Measurements from ENCODE around the gene SLC8A1.
A peak's percentile ranks its signal among the peaks of the same experiment; 100 is the strongest.

Gene SLC8A1

DNA sequence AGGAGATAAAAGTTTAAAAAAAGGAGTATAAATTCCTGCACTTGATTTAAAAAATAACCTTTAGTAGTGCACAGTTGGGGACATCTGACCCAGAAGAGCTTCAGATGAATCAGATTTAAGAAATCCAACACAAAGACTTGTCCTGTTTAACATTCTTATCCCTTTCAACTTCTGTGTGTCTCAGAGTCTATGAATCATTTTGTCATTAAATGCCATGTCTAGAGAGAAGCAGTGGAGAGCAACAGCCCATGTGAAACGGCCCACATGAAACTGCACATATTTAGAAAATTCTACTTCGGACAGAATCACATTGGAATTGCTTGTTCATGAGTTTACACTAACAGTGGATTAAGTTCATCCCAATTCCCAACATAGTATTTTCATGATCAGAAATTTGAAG lies 278.6 kb downstream of the SLC8A1 start:
- no peak for FAIRE-seq
- no peak for DNase-seq (ENCODE audit: insufficient read length, low spot score)

DNA sequence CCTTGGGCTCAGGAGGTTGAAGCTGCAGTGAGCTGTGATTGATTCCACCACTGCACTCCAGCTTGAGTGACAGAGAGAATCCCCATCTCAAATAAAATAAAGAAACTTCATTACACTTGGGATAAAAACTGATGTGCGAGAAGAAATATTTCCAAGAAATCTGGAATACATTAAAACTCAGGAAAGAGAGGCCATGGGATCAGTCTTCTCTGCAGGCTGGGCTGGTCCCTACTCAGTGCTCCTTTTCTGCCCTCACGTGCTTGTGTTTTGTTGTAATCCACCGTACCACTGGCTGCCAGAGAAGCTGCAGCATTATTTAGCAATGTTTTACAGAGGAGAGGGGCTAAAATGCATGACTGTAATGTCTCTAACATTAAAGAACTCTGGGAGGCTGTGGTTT lies 282.0 kb downstream of the SLC8A1 start:
- FAIRE-seq (peak; percentile 66), DNase-seq (ENCODE audit: insufficient read length, low spot score) (no peak)

DNA sequence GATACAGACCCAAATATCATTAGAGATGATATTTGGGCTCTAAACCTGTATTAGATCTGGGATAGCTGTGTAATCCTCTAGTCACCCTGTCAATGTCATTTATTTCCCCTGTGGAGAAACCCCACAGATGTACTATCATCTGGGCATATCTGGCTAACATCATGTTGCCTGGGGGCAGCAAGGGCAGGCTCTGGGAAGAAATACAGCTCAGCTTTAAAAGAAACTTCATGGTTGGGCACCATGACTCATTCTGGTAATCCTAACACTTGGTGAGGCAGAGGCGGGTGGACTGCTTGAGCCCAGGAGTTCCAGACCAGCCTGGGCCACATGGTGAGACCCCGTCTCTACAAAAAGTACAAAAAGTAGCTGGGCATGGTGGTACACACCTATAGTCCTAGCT lies 282.5 kb downstream of the SLC8A1 start:
- DNase-seq (ENCODE audit: insufficient read length, low spot score) (peak; percentile 5), FAIRE-seq (no peak)

DNA sequence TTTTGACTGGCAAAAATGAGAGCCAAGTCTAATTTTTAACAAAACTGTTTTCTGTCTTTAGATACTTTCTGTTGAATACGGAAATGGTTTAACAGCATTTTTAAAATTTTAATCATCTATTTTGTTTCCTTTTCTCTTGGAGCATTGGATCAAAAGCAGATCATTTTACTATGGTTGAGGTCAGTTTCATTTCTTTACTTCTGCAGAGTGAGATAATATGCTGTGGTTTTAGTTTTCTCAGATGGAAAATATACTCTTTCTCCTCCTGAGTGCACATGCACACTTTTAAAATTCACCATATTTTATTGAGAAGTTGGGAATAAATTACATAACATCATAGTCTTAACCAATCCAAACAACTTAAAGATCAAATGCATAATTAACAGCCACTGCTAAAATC lies 283.3 kb downstream of the SLC8A1 start:
- DNase-seq (ENCODE audit: insufficient read length, low spot score) (no peak), FAIRE-seq (no peak)

DNA sequence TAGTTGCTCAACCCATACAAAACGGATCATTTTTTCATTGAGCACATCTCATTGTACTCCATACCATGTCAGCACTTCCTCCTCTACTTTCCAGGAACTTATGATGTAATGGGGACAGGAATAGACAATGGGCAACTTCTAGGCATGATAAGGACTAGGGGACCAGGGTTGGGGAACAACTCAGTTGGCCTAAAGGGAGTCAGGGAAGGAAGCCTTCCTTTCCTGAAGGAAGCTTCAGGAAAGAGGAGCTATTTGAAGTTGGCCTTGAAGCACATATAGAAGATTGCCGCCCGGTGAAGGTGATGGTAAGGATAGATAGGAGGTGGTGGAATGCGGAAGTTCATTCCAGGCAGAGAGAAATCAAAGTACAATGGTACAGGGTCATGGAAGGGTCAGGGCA lies 283.9 kb downstream of the SLC8A1 start:
- no peak for DNase-seq (ENCODE audit: insufficient read length, low spot score)
- no peak for FAIRE-seq

DNA sequence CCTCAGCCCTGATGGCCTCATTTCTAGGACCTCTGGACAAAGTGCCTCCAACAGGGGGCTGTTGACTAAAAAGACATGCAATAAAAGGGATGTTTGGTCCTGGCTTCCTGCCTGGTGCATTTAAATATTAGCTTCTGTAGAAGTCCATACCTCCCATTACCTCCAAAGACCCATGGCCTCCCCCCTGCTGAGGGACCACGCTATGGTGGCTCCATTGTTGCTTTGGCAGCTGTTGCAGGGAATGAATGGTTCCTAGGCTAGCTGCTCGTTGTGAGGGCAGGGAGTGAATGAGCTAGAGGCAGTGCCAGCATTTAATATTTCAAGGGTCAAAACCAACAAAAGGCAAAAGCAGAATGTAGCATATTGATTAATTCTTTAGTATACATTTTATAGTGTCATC lies 285.9 kb downstream of the SLC8A1 start:
- no peak for DNase-seq (ENCODE audit: insufficient read length, low spot score)
- no peak for FAIRE-seq

DNA sequence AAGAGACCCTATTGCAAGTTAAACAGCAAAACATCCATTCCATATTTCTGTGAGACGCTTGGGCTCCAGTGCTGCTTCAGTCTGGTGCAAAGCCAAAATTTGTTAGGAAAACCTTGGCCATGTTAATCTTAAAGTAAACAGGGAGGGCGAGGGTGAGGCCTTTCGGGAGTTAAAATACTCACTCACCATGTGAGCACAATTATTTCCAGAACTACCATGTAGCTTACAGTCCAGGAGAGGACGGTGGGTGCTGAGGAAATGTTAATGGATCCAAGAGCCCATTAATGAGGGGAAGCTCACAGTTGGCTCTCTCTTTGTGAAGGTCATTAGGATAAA lies 286.4 kb downstream of the SLC8A1 start:
- no peak for FAIRE-seq

DNA sequence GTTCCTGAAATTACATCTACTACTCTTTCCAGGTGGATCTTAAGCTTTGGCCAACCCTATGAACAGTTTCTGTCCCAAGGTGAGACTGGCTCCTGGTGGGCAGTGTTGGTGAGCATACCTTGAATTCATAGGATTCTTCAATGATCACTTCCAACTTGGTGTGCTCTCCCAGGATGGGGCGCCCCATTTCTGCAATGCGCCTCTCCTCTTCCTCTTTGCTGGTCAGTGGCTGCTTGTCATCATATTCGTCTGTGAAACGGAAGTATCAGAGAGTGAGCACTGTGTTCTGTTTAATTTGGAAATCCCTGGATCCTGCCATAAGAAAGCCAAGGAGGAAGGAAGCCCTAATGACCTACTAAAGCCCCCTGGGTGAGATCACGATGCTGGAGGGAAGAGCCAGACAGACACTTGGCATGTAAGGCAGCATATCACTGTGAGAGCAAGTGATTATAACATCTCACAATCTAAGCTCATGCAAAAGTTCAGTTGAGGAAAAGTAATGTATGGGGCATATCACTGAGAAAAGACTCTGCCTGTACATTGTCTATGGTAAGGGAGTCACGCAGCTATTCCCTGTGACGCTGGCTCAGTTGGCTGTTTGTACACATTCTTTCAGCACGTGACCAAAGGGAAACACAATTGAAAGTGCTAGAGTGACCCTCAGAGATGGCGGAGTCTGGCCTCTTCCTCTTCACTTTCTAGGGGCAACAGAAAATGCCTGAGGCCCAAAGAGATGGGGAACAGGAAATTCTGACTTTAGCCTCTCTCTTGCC lies 287.0 kb downstream of the SLC8A1 start:
- DNase-seq (ENCODE audit: insufficient read length, low spot score) (no peak), FAIRE-seq (no peak)

More for the DNA sequence above, 286.4 kb downstream of the SLC8A1 start:
- no peak for DNase-seq (ENCODE audit: insufficient read length, low spot score)

DNA sequence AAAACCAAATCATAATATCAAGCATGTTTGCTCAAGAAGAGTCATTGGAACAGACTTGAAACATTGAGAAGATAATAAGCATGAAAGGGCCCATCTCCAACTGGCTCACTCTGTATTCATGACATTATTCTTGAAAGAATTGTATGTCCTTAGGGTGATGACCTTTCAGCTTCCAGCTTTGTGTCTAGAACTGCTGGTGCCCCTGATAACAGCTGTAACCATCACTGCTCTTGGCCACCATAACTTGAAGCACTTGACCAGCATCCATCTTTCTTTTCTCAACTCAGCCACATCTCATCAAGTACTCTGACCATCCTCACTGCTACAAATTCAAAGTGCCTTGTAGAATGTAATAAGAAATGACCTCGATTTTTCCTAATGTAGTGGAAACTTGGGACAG lies 289.9 kb downstream of the SLC8A1 start:
- FAIRE-seq (no peak), DNase-seq (ENCODE audit: insufficient read length, low spot score) (no peak)

DNA sequence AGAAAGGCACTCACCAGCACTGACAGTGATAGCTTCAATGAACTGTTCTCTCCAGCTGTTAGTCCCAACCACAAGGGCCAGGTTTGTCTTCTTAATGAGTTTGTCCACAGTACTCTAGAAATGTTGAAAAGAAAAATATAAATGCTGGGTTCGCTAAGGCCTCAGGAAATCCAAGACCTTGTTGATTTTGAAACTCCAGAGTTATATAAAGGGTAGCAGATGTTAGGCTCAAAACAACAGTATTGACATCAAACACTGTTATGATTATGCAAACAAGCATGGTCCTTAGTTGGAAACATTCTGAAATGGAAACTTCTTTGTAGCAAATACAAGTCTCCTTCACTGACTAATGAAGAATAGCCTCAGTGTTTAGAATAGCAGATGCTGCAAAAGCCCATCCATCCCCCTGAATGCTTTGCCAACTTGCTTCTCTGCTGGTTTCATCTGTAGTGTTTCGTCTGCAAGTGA lies 291.1 kb downstream of the SLC8A1 start:
- DNase-seq (ENCODE audit: insufficient read length, low spot score) (no peak), FAIRE-seq (no peak)

DNA sequence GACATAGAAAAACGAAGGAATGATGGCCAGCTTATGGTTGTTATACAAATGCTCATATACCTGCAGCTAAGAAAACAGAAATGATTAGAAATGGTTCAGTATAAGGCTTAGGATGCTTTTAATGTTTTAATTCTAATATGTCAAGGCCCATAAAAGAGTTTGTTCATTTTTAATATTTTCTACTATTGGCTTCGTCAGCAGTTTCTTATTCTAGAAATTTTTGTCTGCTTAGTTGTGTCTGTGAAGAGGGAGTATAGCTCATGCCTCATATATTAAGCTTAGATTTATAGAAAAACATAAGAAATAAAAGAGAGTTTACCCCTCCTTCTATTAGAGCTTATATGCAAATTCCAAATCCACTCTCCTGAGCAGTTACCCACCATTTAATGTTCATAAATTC lies 292.6 kb downstream of the SLC8A1 start:
- DNase-seq (ENCODE audit: insufficient read length, low spot score) (no peak), FAIRE-seq (no peak)

DNA sequence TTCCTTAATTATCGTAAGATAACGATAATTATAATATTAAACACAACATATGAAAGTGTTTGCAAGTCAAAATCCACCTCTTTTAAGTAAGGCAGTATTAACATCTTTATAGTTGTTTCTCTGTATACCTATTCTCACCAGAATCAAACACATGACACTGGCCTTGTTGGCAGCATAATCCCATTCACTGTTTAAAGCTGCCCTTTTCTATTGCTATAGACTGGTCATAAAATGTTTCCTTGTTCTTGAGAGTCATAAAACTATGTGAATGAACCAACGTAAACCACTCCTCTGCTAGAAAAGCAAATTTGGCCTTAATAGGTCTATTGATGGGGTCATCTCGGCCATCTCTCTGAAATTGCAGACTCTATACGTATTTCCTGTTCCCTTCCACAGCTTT lies 293.1 kb downstream of the SLC8A1 start:
- no peak for FAIRE-seq

DNA sequence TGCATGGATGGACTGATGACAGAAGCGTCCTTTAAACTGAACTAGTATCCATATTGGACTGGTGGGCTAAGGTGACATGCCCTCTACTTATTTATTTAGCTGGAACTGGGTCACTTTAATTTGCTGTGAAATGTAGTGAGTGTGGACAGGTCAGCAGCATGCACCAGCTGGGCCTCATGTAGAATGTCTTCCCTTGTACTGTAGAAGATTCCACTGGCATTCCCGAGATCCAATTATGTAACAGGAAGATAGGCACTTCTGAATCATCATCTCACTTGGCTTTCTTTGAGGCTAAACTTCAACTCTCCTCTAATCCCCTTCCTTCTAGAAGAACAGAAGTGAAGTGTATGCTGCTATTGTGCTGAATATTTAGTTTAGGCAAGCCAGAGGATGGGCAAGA lies 296.2 kb downstream of the SLC8A1 start:
- DNase-seq (ENCODE audit: insufficient read length, low spot score), result no peak
- FAIRE-seq, result no peak

More for the DNA sequence above, 293.1 kb downstream of the SLC8A1 start:
- no peak for DNase-seq (ENCODE audit: insufficient read length, low spot score)

DNA sequence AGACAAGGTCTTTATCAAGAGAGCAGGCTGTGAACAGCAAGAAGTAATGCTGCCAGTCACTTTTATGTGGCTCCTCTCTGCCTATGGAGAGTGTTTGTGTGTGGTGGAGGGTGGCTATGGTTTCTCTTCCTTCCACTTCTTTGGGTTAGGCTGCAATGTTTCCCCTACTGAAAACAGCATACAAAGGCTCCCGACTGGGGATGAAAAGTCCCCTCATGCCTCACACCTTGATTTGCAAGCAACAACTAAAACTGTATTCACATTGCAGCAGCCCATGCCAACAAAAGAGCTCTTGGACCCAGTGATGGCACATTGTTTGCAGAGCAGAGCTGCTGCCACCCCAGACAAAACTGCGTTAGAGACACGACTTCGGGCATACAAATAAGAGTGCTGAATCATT lies 301.6 kb downstream of the SLC8A1 start:
- no peak for DNase-seq (ENCODE audit: insufficient read length, low spot score)

DNA sequence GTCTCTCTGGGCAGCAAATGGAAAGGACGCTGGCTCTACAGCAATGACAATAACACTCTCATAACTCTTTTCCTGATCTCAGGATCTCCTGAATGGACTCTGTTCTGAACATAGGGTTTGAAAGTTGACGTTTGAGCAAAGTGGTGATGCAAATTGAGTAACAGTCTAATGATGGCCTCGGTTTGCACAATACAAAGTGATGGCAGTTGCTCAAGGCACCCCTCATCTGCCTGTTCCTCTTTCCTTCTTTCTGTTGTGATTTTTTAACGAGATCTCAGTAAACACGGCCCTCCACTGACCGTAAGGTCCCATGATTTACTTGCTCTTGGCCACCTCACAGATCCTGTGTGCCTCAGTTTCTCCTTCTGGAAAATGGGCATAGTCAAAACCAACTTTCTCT lies 303.6 kb downstream of the SLC8A1 start:
- DNase-seq (ENCODE audit: insufficient read length, low spot score) (no peak), FAIRE-seq (no peak)

More for the DNA sequence above, 301.6 kb downstream of the SLC8A1 start:
- FAIRE-seq, result no peak

DNA sequence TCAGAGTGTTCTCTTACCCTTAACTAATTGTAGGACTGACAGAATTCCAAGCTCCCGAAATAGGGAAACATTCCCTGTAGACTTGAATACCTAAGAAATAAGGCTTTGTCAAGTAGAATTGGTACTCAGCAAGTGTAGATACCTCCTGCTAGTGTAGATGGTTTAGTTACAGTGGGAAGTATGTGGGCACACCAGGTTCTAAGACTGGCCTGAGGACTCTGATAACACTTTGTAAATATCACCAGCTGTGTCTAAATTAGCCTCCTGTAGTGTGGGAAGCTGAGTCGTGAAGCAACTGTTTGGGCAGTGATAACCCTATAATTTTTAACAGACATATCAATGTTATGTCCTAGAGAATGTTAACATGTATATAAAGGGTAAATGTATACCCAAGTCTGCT lies 304.5 kb downstream of the SLC8A1 start:
- DNase-seq (ENCODE audit: insufficient read length, low spot score), result no peak
- FAIRE-seq, result no peak

DNA sequence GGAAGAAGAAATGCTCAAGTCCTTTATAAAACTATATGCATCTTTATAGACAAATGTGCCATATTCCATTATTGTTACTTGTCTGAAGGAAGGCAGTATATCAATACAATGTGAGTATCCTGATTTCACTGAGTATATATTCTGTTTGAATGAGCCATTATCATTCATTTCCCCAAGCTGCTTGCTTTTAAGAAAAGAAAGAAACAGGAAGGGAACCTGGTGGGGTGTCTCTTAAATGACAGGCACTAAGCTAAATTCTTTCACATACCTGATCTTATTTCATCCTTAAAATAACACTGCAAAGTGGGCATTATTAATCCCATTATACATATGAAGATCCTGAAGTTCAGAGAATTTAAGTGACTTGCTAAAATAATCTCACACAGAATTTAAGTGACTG lies 307.9 kb downstream of the SLC8A1 start:
- FAIRE-seq (no peak), DNase-seq (ENCODE audit: insufficient read length, low spot score) (no peak)

DNA sequence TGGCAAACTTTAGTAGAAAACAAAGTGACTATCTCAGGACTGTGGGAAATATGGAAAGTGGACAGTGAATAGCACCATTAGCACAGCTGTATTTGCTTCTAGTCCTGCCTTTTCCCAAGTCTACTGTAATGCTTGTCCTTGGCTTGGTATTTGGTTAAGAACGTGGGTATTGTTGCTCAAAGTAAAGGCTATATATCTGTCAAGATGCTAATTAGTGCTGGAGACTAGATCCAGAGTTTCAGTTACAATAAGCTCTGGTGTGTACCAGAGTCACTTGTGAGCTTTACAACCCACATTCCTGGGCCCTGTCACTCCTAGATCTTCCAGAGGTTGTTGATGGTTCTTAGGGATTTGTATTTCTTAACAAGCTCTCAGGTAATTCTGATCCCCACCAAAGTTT lies 313.6 kb downstream of the SLC8A1 start:
- FAIRE-seq (no peak), DNase-seq (ENCODE audit: insufficient read length, low spot score) (no peak)

DNA sequence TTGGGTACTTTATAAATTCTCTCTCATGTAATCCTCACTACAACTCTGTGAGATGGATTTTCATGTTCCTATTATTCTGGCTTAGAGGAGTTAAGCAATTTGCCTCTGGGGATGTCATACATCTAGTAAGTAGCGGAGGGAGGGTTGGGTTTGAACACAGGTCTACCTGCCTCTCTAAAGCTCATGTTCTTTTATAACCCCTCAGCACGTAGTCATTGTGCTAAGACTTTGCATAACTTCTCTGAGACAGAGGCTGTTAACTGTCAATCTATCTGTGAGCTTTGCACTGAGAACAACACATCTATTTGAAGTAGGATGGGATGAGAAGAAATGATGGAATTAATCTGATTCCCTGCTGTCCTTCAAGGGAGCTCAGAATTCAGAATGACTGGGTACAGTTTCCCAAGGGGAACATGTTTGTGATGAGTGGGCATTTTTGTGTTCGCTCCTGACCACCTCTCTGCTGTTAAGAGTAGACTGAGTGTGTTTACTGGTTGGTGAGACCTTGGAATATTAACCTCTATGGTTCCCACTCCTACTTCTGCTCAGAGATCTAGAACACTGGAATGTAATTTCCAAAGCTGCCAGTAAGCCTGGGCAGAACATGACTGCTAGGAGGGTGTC lies 320.7 kb downstream of the SLC8A1 start:
- FAIRE-seq, result no peak

DNA sequence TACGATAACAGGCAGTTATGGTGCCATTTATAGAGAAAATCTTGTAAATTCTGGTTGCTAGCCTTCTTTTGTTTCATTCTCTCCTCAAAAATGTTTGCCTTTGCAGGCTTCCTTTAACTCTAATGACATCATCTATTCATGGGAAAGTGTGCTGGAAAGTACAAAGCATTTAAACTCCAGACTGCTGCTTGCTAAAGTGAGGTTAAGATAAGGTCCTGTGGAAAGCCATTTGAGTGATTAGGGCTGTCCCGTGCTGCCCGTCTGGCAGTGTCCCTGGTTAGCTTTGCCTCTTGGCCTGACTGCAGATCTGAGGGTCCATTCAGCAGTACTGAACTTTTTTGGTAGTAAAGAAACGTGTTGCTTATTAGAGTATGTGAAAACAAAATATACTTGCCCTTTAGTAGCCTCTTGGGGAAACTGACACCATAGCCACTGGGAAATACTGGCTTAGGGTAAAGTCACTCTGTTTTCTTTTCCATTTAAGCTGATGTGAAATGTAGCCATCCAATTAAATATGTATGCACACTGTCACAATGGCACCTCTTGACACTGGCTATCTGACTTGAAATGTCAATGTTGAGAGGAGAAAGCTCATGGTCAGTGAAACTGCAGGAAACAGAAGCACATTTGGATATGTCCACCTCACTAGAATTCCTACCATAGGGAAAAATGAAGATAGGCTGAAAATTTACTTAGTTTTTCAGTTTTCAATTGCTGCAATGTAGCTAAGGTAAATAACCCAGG lies 321.5 kb downstream of the SLC8A1 start:
- DNase-seq (ENCODE audit: insufficient read length, low spot score) (no peak), FAIRE-seq (no peak)

More for the DNA sequence above, 320.7 kb downstream of the SLC8A1 start:
- no peak for DNase-seq (ENCODE audit: insufficient read length, low spot score)

DNA sequence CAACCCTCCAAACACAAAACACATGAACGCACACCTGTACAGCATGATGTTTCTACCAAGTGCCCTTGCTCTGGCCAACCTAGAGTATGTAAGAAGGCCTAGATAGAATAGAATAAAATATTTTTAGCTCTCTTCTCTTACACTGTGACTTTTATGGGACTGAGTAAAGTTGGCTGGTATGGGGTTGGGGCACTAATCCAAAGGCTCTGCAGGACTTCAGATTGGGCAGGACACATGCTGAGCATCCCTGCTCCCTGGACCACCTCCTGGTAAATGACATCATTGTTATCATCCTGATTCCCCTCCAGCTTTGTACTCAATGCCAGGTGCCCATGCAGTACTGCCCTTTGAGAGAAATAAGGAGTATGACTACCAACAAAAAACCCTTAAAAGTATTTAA lies 322.2 kb downstream of the SLC8A1 start:
- FAIRE-seq, result no peak
- no peak for DNase-seq (ENCODE audit: insufficient read length, low spot score)

DNA sequence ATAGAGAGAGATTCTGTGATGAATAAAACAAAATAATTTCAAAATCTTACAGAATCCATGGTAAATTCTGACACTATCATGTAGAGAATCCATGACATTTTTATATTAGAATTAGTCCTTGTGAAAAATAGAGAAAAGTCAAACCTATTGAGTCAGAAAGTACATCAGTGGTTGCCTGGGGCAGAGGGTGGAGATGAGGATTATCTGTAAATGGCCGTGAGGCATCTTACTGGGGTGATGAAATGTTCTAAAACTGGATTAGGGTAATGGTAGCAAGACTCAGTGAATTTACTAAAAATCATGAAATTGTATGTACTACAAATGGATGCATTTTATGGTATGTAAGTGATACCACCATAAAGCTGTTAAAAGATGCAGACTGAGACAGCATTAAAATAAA lies 323.1 kb downstream of the SLC8A1 start:
- FAIRE-seq (no peak), DNase-seq (ENCODE audit: insufficient read length, low spot score) (no peak)
